HG03571 (cell line): ENCODE data around the gene SLC5A7.

Experiments used
- ATAC-seq: cut with Tn5 transposase; IDR thresholded peaks from one replicate; pipeline ENCODE4 v1.9.1; 2021; ENCODE audit not compliant: unreplicated experiment

SLC5A7 gene

GRCh38 chr2:107986278-107987217 is at the start of gene SLC5A7:
SLC5A7 (plus strand) TSS chr2:107986524; CDS start chr2:107988156, 1,632 bp downstream.
- no peak for ATAC-seq

DNA sequence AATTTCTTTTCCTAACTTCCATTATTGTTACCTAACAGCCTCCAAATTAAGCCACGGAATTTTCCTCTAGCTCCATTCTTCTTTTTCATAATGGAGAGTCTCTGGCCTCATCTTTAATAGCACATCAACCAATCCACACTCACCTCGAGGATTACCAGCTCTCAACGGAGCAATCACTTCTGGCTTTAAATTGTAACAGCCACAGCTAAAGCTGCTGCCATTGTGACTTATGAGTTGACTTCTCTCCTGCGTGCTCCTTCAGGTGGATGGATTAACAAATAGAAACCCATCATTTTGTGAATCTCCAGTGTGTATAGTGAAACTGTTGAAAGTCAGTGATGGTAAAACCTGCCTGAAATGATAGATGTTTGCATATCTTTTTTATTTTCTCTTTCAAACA is 24.9 kb upstream of the SLC5A7 start:
- ATAC-seq: no peak

DNA sequence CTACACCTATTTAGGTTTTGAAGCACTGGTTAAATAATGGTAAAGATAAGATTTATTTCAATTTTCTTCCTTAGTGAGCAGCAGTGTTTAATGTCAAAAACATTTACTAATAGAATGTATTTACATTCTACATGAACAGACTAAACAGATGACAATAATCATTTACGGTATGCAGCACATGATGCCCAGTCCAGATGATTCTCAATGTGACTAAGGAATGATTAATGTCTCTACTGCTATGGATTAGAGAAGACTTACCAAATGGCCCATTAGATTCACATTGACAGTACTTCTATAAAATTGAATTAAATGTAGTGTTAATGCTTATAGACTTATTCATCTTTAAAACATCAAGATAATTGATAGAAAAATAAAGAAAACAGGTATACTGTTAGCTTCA is 22.1 kb upstream of the SLC5A7 start:
- no peak for ATAC-seq

DNA sequence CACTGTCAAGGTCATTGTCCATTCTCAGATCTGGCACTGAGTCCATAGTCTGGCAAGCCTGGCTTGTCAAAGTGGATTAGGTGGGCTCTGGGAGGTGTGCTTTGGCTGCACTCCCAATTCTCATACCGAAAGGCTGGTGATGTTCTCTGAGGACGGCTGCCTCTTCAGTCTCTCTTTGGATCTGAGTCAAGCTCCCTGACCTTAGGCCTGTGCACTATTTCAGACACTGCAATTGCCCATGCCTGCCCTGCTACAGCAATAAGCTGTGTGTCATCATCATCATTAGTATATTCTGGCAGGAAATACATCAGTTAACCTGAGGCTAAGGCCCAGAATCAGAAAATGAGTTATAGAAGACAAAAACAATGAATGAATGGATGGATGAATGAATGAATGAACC is 1.6 kb upstream of the SLC5A7 start:
- no peak for ATAC-seq

GRCh38 chr2:107988108-107988507 is 1.8 kb downstream of the SLC5A7 start:
- no peak for ATAC-seq

DNA sequence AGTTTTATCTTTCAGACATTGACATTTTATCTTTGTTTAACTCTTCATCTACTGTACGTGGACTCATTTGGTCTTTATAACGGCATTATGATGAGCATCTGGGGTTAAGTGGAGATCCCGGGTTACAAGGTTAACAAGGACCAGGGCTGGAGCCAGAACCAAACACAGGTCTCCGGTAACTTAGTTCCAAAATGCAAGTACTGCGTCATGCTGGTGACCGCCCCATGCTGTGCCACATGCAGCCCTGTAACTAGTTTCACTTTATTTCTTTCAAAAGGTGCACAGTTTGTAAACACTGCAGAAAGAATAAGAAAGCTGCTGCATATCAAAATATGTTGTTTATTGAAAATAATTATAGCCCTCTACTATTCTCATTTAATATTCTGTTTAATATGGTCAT is 3.1 kb downstream of the SLC5A7 start:
- no peak for ATAC-seq

GRCh38 chr2:107990718-107991117 is 4.4 kb downstream of the SLC5A7 start:
- no peak for ATAC-seq

DNA sequence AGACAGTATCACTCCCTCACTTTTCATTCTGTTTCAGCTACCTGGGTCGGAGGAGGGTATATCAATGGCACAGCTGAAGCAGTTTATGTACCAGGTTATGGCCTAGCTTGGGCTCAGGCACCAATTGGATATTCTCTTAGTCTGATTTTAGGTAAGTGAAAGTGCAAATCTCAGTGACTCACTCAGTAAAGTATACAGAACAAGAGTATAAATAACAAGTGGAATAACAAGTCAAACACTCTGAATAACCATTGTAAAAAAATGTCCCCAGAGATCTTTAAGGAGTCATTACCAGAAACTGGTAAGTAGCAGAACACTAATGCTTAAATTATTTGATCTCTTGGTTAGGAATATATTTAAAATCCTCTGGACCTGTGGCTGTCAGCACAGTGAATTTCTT is 5.7 kb downstream of the SLC5A7 start:
- ATAC-seq: no peak

GRCh38 chr2:107999158-107999557 is 12.8 kb downstream of the SLC5A7 start:
- no peak for ATAC-seq

DNA sequence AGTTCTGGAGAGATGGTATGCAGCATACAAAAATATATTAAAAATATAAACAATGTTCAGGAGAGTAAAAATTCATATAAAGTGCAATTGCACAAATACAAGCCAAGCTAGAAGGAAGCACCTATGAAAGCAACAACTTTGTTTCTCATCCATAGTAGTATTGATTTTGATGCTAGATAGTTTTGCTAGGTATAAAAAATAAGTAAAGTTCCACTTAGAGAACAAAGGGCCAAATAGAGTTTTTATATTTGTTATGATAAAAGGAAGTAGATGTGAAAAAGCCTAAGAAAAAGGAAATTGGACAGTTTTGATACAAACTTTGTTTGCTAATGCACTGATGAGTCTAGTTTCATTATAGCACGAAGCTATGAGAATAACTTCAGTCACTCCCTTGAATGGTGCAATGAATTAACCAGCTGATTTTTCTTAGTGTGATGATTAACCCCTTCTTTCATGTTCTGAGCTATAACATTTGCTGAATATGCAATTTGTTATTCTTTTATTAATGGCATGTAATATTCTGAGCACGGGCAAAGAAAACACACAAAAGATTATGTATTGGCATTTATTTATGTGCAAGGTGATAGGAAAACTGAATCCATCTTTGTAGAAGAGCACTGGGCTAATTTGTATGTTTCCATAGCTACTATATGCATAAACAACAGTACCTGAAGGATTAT is 24.7 kb downstream of the SLC5A7 start:
- ATAC-seq: no peak

- ATAC-seq: no peak
Measured at GRCh38 chr2:108013305-108013704, 27.0 kb downstream of the SLC5A7 start.

GRCh38 chr2:108022628-108023027 is 36.3 kb downstream of the SLC5A7 start:
- no peak for ATAC-seq

- no peak for ATAC-seq
Measured at GRCh38 chr2:108023776-108024175, 37.5 kb downstream of the SLC5A7 start.

DNA sequence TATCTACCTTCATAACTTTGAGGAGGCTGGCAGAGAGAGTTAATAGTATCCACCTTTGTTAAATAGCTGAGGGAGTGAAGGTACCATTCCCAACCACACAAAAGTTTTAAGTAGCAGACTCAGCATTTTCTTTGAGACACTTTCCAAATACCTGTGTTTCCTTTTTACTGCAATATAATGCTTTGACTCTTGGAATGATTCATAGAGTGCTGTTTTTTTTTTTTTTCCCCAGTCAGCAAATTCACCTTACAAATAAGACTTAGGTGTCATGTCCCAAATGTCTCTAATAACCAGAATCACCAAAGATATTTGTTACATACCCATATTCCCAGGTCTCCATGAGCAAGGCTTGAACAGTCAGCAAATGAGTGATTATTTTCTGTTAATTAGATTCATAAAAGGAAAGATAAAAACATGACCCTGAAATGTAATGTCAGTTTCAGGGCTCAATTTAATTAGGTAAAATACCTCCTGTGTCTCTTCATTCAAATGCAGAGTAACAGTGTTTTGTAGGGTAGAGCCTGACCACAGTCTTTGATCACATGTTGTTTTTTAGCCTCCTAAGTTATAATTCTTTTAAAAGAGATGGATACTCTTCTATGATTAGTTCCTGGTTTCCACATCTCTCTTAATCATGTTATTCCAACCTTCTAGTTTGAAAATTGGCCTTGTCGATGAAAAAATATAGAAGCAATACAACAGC is 39.9 kb downstream of the SLC5A7 start:
- no peak for ATAC-seq

GRCh38 chr2:108029496-108029895 is 43.2 kb downstream of the SLC5A7 start:
- no peak for ATAC-seq

DNA sequence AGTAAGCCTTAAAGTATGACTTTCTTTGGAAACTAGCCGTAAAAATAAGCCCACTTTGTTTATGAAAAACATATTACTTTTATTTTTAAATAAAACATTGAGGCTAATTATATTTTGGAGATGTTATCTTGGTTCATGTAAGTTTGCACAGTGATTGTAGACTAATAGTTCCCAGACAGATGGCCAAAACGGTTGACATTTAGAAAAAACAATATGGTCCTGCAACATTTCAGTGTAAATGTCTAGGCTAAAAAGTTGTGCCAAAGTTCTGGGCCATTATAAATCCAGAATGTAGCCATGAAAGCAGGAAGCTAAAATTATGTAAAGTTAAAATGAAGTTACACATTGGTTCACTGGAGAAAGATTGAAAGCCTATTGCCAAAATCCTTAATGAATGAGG is 43.6 kb downstream of the SLC5A7 start:
- ATAC-seq: no peak

DNA sequence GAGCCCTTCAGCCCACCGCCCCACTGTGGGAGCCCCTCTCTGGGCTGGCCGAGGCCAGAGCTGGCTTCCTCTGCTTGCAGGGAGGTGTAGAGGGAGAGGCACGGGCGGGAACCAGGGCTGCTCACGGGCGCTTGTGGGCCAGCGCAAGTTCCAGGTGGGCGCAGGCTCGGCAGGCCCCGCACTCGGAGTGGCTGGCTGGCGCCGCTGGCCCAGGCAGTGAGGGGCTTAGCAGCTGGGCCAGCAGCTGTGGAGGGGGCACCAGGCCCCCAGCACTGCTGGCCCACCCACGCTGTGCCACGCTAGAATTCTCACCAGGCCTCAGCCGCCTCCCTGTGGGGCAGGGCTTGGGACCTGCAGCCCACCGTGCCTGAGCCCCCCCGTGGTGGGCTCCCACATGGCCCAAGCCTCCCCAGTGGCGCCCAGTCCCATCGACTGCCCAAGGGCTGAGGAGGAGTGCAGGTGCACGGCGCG is 45.2 kb downstream of the SLC5A7 start:
- ATAC-seq: no peak

DNA sequence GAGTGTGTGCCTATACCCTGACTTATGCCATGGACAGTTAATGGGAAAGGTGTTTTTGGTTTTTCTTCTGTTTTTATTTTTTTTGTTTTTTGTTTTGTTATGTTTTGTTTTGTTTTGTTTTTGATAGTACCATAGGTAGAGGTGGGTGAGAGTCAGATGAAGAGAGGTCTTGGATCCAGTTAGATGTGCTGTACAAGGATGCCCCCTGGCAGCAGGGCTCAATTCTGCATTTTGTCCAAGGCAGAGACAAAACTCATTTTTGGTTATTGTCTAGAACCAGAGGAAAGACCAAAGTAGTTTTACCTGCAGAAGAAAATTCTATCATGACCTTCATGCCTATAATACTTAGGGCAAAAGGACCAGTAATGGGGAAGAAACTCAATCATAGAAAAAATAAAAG is 48.5 kb downstream of the SLC5A7 start:
- no peak for ATAC-seq

- ATAC-seq: no peak
Measured at GRCh38 chr2:108048752-108049151, 62.4 kb downstream of the SLC5A7 start.

- ATAC-seq: no peak
Measured at GRCh38 chr2:108058576-108059137, 72.3 kb downstream of the SLC5A7 start.

DNA sequence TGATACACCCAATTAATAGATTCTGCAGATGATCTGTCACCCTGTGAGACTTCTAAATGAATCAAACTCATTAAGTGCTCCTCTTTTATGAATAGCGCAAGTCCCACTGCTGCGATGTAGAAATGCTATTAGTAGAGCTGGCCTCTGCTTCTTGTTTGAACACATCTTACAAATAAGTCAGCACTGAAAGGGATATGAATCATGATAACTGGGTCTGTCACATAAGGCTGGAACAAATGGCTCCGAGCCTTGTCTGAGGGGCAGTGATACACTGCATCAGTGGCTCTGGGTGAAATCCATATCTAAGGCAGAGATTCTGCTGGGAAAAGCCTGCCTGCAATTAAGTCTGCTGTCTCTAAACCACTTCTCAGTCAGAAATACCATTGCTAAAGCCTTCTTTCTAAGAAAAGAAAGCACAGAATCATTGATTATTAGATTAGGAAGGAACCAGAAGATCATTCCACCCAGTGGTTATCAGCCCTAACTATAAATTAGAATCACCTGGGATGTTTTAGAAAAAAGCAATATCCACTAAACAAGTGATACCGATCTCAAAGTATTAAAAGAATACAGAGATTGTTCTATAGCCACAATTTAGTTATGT is 75.2 kb downstream of the SLC5A7 start:
- ATAC-seq: no peak
